ENCODE results near the gene SHISA8. TPM values are rescaled to one million over a fixed set of nuclear protein-coding genes. Genes with fewer than 3 reads are reported as not detected.

Gene SHISA8
- polyA plus RNA-seq, 3 donors = not detected

- Histone ChIP-seq H3K9me3 (replicated peaks in 1 of 2; ENCODE audit: control insufficient read depth in 1 of 2, insufficient read depth in 1 of 2, low read length in 2 of 2) (no peaks in the 10 kb centered on the region), H3K4me3 (replicated peaks in 1 of 3; ENCODE audit: low read depth in 2 of 3, low read length in 3 of 3) (no peak overlapping the region), H3K79me2 (ENCODE audit: insufficient read depth, low read length) (peaks cover 3% of the 10 kb centered on the region), H3K27ac (ENCODE audit: low read depth in 1 of 2, low read length in 2 of 2) (no peak overlapping the region), H4K20me1 (ENCODE audit: insufficient read depth, low read length) (no peaks in the 10 kb centered on the region), H3K27me3 (ENCODE audit: control insufficient read depth in 2 of 2, insufficient read depth in 2 of 2, low read length in 2 of 2) (no peaks in the 10 kb centered on the region), H3K9ac (ENCODE audit: insufficient read depth, low read length, poor library complexity, severe bottlenecking) (no peak overlapping the region), H3K36me3 (replicated peaks in 1 of 2; ENCODE audit: control insufficient read depth in 1 of 2, insufficient read depth in 2 of 2, low read length in 2 of 2) (peaks cover 7 to 15% of the 10 kb centered on the region in 2 donors), H3K4me1 (ENCODE audit: control insufficient read depth in 1 of 2, insufficient read depth in 2 of 2, low read length in 2 of 2) (peaks cover 10 to 17% of the 10 kb centered on the region in 2 donors), H2AFZ (ENCODE audit: insufficient read depth, low read depth, low read length, poor library complexity, severe bottlenecking) (peak overlapping the region; percentile 60), H3K4me2 (replicated peaks; ENCODE audit: extremely low read depth, low read length, poor library complexity, severe bottlenecking) (no peak overlapping the region)
- Mint-ChIP-seq H3K36me3 (peaks cover 16 to 47% of the 10 kb centered on the region in 2 donors), H3K4me3 (no peak overlapping the region), H3K27ac (peak overlapping the region; percentile 6 to 91 (median 72)), H3K9me3 (peaks cover 0 to 3% (median 0%) of the 10 kb centered on the region in 7 donors), H3K27me3 (ENCODE audit: low read depth in 3 of 3) (peaks cover 0 to 3% (median 0%) of the 10 kb centered on the region in 3 donors), H3K4me1 (peaks cover 25% of the 10 kb centered on the region)
- 67% methylated on average over 7 of the region's 13 CpGs for WGBS (ENCODE audit: insufficient coverage)
- DNase-seq = peak in 1 of 3 donors; percentile 24
- intact Hi-C loops (cut with micrococcal nuclease) = loop anchor here (2.0 to 5.0 kb wide), 3 partner anchors 108 to 273 kb away; partner anchors contain the start of gene SREBF2 (in 1 of the 2)
- TF ChIP-seq CTCF (IDR thresholded peaks at IDR 0.05) = no peak
Observed at GRCh38 chr22:41939981-41940831, 25.3 kb upstream of the SHISA8 start.

DNA sequence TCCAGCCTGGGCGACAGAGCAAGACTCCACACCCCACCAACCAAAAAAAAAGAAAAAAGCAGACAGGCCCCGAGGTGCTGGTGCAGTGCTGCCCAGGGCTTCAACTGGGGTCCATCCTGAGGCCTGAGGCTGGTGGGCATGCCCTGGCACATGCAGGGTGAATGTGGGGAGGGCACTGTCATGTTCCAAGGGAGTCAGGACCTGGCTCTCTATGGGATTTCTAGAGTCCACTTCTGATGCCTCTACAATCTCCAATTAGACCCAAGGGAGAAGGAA lies 22.0 kb upstream of the SHISA8 start:
- WGBS (ENCODE audit: insufficient coverage) = no CpG with 5 or more reads among the region's 2 CpGs
- H3K9me3 ChIP-seq (replicated peaks in 1 of 2; ENCODE audit: control insufficient read depth in 1 of 2, insufficient read depth in 1 of 2, low read length in 2 of 2) = no peaks in the 10 kb centered on the region
- H3K36me3 Mint-ChIP-seq = peaks cover 12 to 36% of the 10 kb centered on the region in 2 donors
- intact Hi-C loops (cut with micrococcal nuclease) = no loop called here
- H3K27ac ChIP-seq (ENCODE audit: low read depth in 1 of 2, low read length in 2 of 2) = no peak overlapping the region
- H3K9ac ChIP-seq (ENCODE audit: insufficient read depth, low read length, poor library complexity, severe bottlenecking) = no peak overlapping the region
- no peak overlapping the region for H2AFZ ChIP-seq (ENCODE audit: insufficient read depth, low read depth, low read length, poor library complexity, severe bottlenecking)
- TF ChIP-seq CTCF (IDR thresholded peaks at IDR 0.05) = no peak
- H3K27ac Mint-ChIP-seq = peak overlapping the region in 1 of 7 donors; percentile 7
- peaks cover 17% of the 10 kb centered on the region for H3K4me1 Mint-ChIP-seq
- H3K4me2 ChIP-seq (replicated peaks; ENCODE audit: extremely low read depth, low read length, poor library complexity, severe bottlenecking) = no peak overlapping the region
- H3K27me3 ChIP-seq (ENCODE audit: control insufficient read depth in 2 of 2, insufficient read depth in 2 of 2, low read length in 2 of 2) = no peaks in the 10 kb centered on the region
- peaks cover 0 to 3% (median 0%) of the 10 kb centered on the region in 7 donors for H3K9me3 Mint-ChIP-seq
- peaks cover 0 to 3% (median 0%) of the 10 kb centered on the region in 3 donors for H3K27me3 Mint-ChIP-seq (ENCODE audit: low read depth in 3 of 3)
- H3K36me3 ChIP-seq (replicated peaks in 1 of 2; ENCODE audit: control insufficient read depth in 1 of 2, insufficient read depth in 2 of 2, low read length in 2 of 2) = peaks cover 7 to 15% of the 10 kb centered on the region in 2 donors
- no peak overlapping the region for H3K4me3 Mint-ChIP-seq
- H3K4me3 ChIP-seq (replicated peaks in 1 of 3; ENCODE audit: low read depth in 2 of 3, low read length in 3 of 3) = no peak overlapping the region
- no peak for DNase-seq
- H3K4me1 ChIP-seq (ENCODE audit: control insufficient read depth in 1 of 2, insufficient read depth in 2 of 2, low read length in 2 of 2) = peaks cover 3 to 9% of the 10 kb centered on the region in 2 donors
- H3K79me2 ChIP-seq (ENCODE audit: insufficient read depth, low read length) = no peaks in the 10 kb centered on the region
- H4K20me1 ChIP-seq (ENCODE audit: insufficient read depth, low read length) = no peaks in the 10 kb centered on the region

All from CD14-positive monocyte (primary cell).